ENCODE data around the gene FAM163B. TPM values are rescaled to one million over a fixed set of nuclear protein-coding genes. Genes with fewer than 3 reads are reported as not detected.

The FAM163B gene
- total and polyA plus RNA-seq, 7 experiments from 2014 or later = not detected

- Histone ChIP-seq H3K27me3 (ENCODE audit: control insufficient read depth in 2 of 2, insufficient read depth in 2 of 2, low read length in 2 of 2) (peaks cover 0 to 13% of the 10 kb centered on the region in 2 donors), H3K9me3 (ENCODE audit: control insufficient read depth in 2 of 3, low read length in 3 of 3) (no peaks in the 10 kb centered on the region)
- H3K4me3 Mint-ChIP-seq = peak overlapping the region in 1 of 10 donors; percentile 25
Measured at GRCh38 chr9:133581513-133582343, 27.5 kb downstream of the FAM163B start.

GRCh38 chr9:133581011-133581410 lies 28.2 kb downstream of the FAM163B start:
- H3K27ac ChIP-seq (ENCODE audit: low read depth, low read length) = no peak overlapping the region
- H3K9me3 Mint-ChIP-seq = peaks cover 0 to 3% (median 0%) of the 10 kb centered on the region in 11 donors
- H3K4me3 ChIP-seq (ENCODE audit: low read length) = no peak overlapping the region
- POLR2A ChIA-PET = no interaction called here
- CTCF ChIA-PET = no interaction called here
- H3K27me3 Mint-ChIP-seq = peaks cover 35 to 65% (median 54%) of the 10 kb centered on the region in 5 donors
- intact Hi-C loops (cut with micrococcal nuclease) = no loop called here
- no peak overlapping the region for H3K27ac Mint-ChIP-seq
- H3K36me3 ChIP-seq (ENCODE audit: control insufficient read depth in 2 of 3, insufficient read depth in 3 of 3, low read length in 3 of 3) = no peaks in the 10 kb centered on the region
- H3K36me3 Mint-ChIP-seq = peaks cover 0 to 4% (median 0%) of the 10 kb centered on the region in 5 donors
- no peaks in the 10 kb centered on the region for H3K9me3 ChIP-seq (ENCODE audit: control insufficient read depth in 2 of 3, low read length in 3 of 3)
- peaks cover 0 to 13% of the 10 kb centered on the region in 2 donors for H3K27me3 ChIP-seq (ENCODE audit: control insufficient read depth in 2 of 2, insufficient read depth in 2 of 2, low read length in 2 of 2)
- ATAC-seq = no peak
- H3K4me1 ChIP-seq (ENCODE audit: control insufficient read depth in 2 of 2, insufficient read depth in 2 of 2, low read length in 2 of 2) = peaks cover 0 to 8% of the 10 kb centered on the region in 2 donors
- peaks cover 0 to 16% (median 16%) of the 10 kb centered on the region in 7 donors for H3K4me1 Mint-ChIP-seq
- no peak for DNase-seq
- no peak overlapping the region for H3K4me3 Mint-ChIP-seq

More at GRCh38 chr9:133581513-133582343, 27.5 kb downstream of the FAM163B start:
- no peaks in the 10 kb centered on the region for H3K9me3 Mint-ChIP-seq
- DNase-seq (no peak), ATAC-seq (no peak)
- peaks cover 0 to 8% of the 10 kb centered on the region in 2 donors for H3K4me1 ChIP-seq (ENCODE audit: control insufficient read depth in 2 of 2, insufficient read depth in 2 of 2, low read length in 2 of 2)
- no peak overlapping the region for H3K27ac Mint-ChIP-seq
- peaks cover 36 to 60% (median 52%) of the 10 kb centered on the region in 5 donors for H3K27me3 Mint-ChIP-seq
- ChIA-PET CTCF (interaction anchor here (0.7 to 0.9 kb wide), 2 partner anchors 11 to 102 kb away, joined by 3 read pairs; no protein-coding TSS in a partner anchor), POLR2A (no interaction called here)
- H3K4me3 ChIP-seq (ENCODE audit: low read length) = no peak overlapping the region
- no peak overlapping the region for H3K27ac ChIP-seq (ENCODE audit: low read depth, low read length)
- no peaks in the 10 kb centered on the region for H3K36me3 ChIP-seq (ENCODE audit: control insufficient read depth in 2 of 3, insufficient read depth in 3 of 3, low read length in 3 of 3)
- intact Hi-C loops (cut with micrococcal nuclease) = no loop called here
- peaks cover 0 to 4% (median 0%) of the 10 kb centered on the region in 5 donors for H3K36me3 Mint-ChIP-seq
- H3K4me1 Mint-ChIP-seq = peaks cover 0 to 13% (median 11%) of the 10 kb centered on the region in 7 donors

- peaks cover 29 to 68% (median 49%) of the 10 kb centered on the region in 5 donors for H3K27me3 Mint-ChIP-seq
- peaks cover 0 to 8% of the 10 kb centered on the region in 2 donors for H3K4me1 ChIP-seq (ENCODE audit: control insufficient read depth in 2 of 2, insufficient read depth in 2 of 2, low read length in 2 of 2)
- H3K9me3 ChIP-seq (ENCODE audit: control insufficient read depth in 2 of 3, low read length in 3 of 3) = no peaks in the 10 kb centered on the region
- POLR2A ChIA-PET = no interaction called here
- intact Hi-C loops (cut with micrococcal nuclease) = no loop called here
- DNase-seq (no peak), ATAC-seq (no peak)
- no peak overlapping the region for H3K4me3 ChIP-seq (ENCODE audit: low read length)
- H3K4me1 Mint-ChIP-seq = peaks cover 0 to 16% (median 15%) of the 10 kb centered on the region in 7 donors
- peaks cover 0 to 3% (median 0%) of the 10 kb centered on the region in 11 donors for H3K9me3 Mint-ChIP-seq
- CTCF ChIA-PET = no interaction called here
- no peak overlapping the region for H3K27ac ChIP-seq (ENCODE audit: low read depth, low read length)
- H3K27me3 ChIP-seq (ENCODE audit: control insufficient read depth in 2 of 2, insufficient read depth in 2 of 2, low read length in 2 of 2) = peaks cover 0 to 10% of the 10 kb centered on the region in 2 donors
- H3K36me3 Mint-ChIP-seq = peaks cover 0 to 4% (median 0%) of the 10 kb centered on the region in 5 donors
- no peaks in the 10 kb centered on the region for H3K36me3 ChIP-seq (ENCODE audit: control insufficient read depth in 2 of 3, insufficient read depth in 3 of 3, low read length in 3 of 3)
- no peak overlapping the region for H3K4me3 Mint-ChIP-seq
- H3K27ac Mint-ChIP-seq = no peak overlapping the region
Measured at GRCh38 chr9:133580419-133580738, 28.8 kb downstream of the FAM163B start.

- H3K4me1 Mint-ChIP-seq = peaks cover 0 to 16% (median 14%) of the 10 kb centered on the region in 7 donors
- H3K9me3 Mint-ChIP-seq = peaks cover 0 to 3% (median 0%) of the 10 kb centered on the region in 11 donors
- no peak overlapping the region for H3K4me3 ChIP-seq (ENCODE audit: low read length)
- peaks cover 0 to 4% of the 10 kb centered on the region in 2 donors for H3K4me1 ChIP-seq (ENCODE audit: control insufficient read depth in 2 of 2, insufficient read depth in 2 of 2, low read length in 2 of 2)
- peaks cover 24 to 66% (median 43%) of the 10 kb centered on the region in 5 donors for H3K27me3 Mint-ChIP-seq
- peaks cover 0 to 7% of the 10 kb centered on the region in 2 donors for H3K27me3 ChIP-seq (ENCODE audit: control insufficient read depth in 2 of 2, insufficient read depth in 2 of 2, low read length in 2 of 2)
- intact Hi-C loops (cut with micrococcal nuclease) = no loop called here
- ChIA-PET CTCF (no interaction called here), POLR2A (interaction anchor here (1.0 kb wide), 1 partner anchor 44 kb away, joined by 3 read pairs; no protein-coding TSS in a partner anchor)
- no peaks in the 10 kb centered on the region for H3K36me3 ChIP-seq (ENCODE audit: control insufficient read depth in 2 of 3, insufficient read depth in 3 of 3, low read length in 3 of 3)
- no peak overlapping the region for H3K4me3 Mint-ChIP-seq
- H3K27ac ChIP-seq (ENCODE audit: low read depth, low read length) = no peak overlapping the region
- H3K36me3 Mint-ChIP-seq = peaks cover 0 to 4% (median 0%) of the 10 kb centered on the region in 5 donors
- no peak overlapping the region for H3K27ac Mint-ChIP-seq
- no peak for ATAC-seq
- H3K9me3 ChIP-seq (ENCODE audit: control insufficient read depth in 2 of 3, low read length in 3 of 3) = no peaks in the 10 kb centered on the region
- no peak for DNase-seq
Measured at GRCh38 chr9:133579601-133580418, 29.4 kb downstream of the FAM163B start.

GRCh38 chr9:133578524-133579441 lies 30.4 kb downstream of the FAM163B start:
- Mint-ChIP-seq H3K4me1 (peaks cover 0 to 13% (median 8%) of the 10 kb centered on the region in 7 donors), H3K9me3 (peaks cover 0 to 3% (median 0%) of the 10 kb centered on the region in 11 donors), H3K36me3 (no peaks in the 10 kb centered on the region), H3K27me3 (peaks cover 13 to 57% (median 33%) of the 10 kb centered on the region in 5 donors), H3K4me3 (no peak overlapping the region), H3K27ac (no peak overlapping the region)
- DNase-seq = no peak
- ChIA-PET POLR2A (interaction anchor here (1.0 kb wide), 1 partner anchor 45 kb away, joined by 3 read pairs; no protein-coding TSS in a partner anchor), CTCF (no interaction called here)
- ATAC-seq = no peak
- no peaks in the 10 kb centered on the region for H3K9me3 ChIP-seq (ENCODE audit: control insufficient read depth in 2 of 3, low read length in 3 of 3)
- no peaks in the 10 kb centered on the region for H3K36me3 ChIP-seq (ENCODE audit: control insufficient read depth in 2 of 3, insufficient read depth in 3 of 3, low read length in 3 of 3)
- no peak overlapping the region for H3K27ac ChIP-seq (ENCODE audit: low read depth, low read length)
- intact Hi-C loops (cut with micrococcal nuclease) = no loop called here
- H3K27me3 ChIP-seq (ENCODE audit: control insufficient read depth in 2 of 2, insufficient read depth in 2 of 2, low read length in 2 of 2) = no peaks in the 10 kb centered on the region
- H3K4me1 ChIP-seq (ENCODE audit: control insufficient read depth in 2 of 2, insufficient read depth in 2 of 2, low read length in 2 of 2) = no peaks in the 10 kb centered on the region
- H3K4me3 ChIP-seq (ENCODE audit: low read length) = no peak overlapping the region

- H3K4me3 ChIP-seq (ENCODE audit: low read length) = no peak overlapping the region
- DNase-seq (no peak), ATAC-seq (no peak)
- CTCF ChIA-PET = no interaction called here
- intact Hi-C loops (cut with micrococcal nuclease) = no loop called here
- Mint-ChIP-seq H3K27me3 (peaks cover 13 to 52% (median 32%) of the 10 kb centered on the region in 5 donors), H3K9me3 (peaks cover 0 to 3% (median 0%) of the 10 kb centered on the region in 11 donors), H3K36me3 (no peaks in the 10 kb centered on the region), H3K27ac (no peak overlapping the region), H3K4me1 (peaks cover 0 to 13% (median 8%) of the 10 kb centered on the region in 7 donors), H3K4me3 (no peak overlapping the region)
- POLR2A ChIA-PET = no interaction called here
- H3K27ac ChIP-seq (ENCODE audit: low read depth, low read length) = no peak overlapping the region
- no peaks in the 10 kb centered on the region for H3K27me3 ChIP-seq (ENCODE audit: control insufficient read depth in 2 of 2, insufficient read depth in 2 of 2, low read length in 2 of 2)
- H3K4me1 ChIP-seq (ENCODE audit: control insufficient read depth in 2 of 2, insufficient read depth in 2 of 2, low read length in 2 of 2) = no peaks in the 10 kb centered on the region
- H3K9me3 ChIP-seq (ENCODE audit: control insufficient read depth in 2 of 3, low read length in 3 of 3) = no peaks in the 10 kb centered on the region
- no peaks in the 10 kb centered on the region for H3K36me3 ChIP-seq (ENCODE audit: control insufficient read depth in 2 of 3, insufficient read depth in 3 of 3, low read length in 3 of 3)
Measured at GRCh38 chr9:133577737-133578112, 31.5 kb downstream of the FAM163B start.
